Neural crest cell (in vitro differentiated cells): Measurements from ENCODE around the gene RAB1B. TPM values are rescaled to one million over a fixed set of nuclear protein-coding genes. Genes with fewer than 3 reads are reported as not detected.

ENCODE experiments used
- DNase-seq: peaks from one replicate; pipeline ENCODE4 v3.0.0; 2021; ENCODE audit warnings: low read depth, mixed read lengths, low spot score
- H3K27ac Mint-ChIP-seq: one replicate; pipeline ENCODE4 v1.8.0; 2021; ENCODE audit warnings: mild to moderate bottlenecking, mixed read lengths; ENCODE audit not compliant: unreplicated experiment
- H3K27me3 Mint-ChIP-seq: 2 replicates; pipeline ENCODE4 v1.8.0; 2021; ENCODE audit warnings: low read depth, mild to moderate bottlenecking, mixed read lengths
- H3K36me3 Mint-ChIP-seq: 2 replicates; pipeline ENCODE4 v1.8.0; 2021; ENCODE audit warnings: low read depth, mild to moderate bottlenecking, mixed read lengths
- H3K4me1 Mint-ChIP-seq: 2 replicates; pipeline ENCODE4 v1.8.0; 2021; ENCODE audit warnings: mixed read lengths
- H3K4me3 Mint-ChIP-seq: one replicate; pipeline ENCODE4 v1.8.0; 2021; ENCODE audit warnings: mild to moderate bottlenecking, mixed read lengths
- H3K9me3 Mint-ChIP-seq: 2 replicates; pipeline ENCODE4 v1.8.0; 2021; ENCODE audit warnings: mixed read lengths
- CTCF ChIP-seq: fragments of 200-600 bp; sonication (generic); conservative IDR thresholded peaks from 2 replicates; pipeline ENCODE4 v1.5.0; 2021; ENCODE audit warnings: antibody characterized with exemption, mild to moderate bottlenecking
- total RNA-seq: library from RNA; stranded (reverse); gene quantifications from 2 replicates; pipeline ENCODE4 v1.2.1, GENCODE V29; 2021

The RAB1B gene
- total RNA-seq, 1 donor from 2014 or later: 116 TPM

- Mint-ChIP-seq H3K36me3 (no peaks in the 10 kb centered on the region), H3K27me3 (no peaks in the 10 kb centered on the region), H3K27ac (peak overlapping the region; percentile 91), H3K4me3 (no peak overlapping the region), H3K9me3 (no peaks in the 10 kb centered on the region), H3K4me1 (peaks cover 9% of the 10 kb centered on the region)
- no peak for DNase-seq
- TF ChIP-seq CTCF: no peak
Measured at GRCh38 chr11:66233301-66233700, 35.1 kb upstream of the RAB1B start.

- no peak for DNase-seq
- no peak for TF ChIP-seq CTCF
- Mint-ChIP-seq H3K27ac (peak overlapping the region; percentile 46), H3K4me1 (peaks cover 9% of the 10 kb centered on the region), H3K27me3 (no peaks in the 10 kb centered on the region), H3K4me3 (no peak overlapping the region), H3K9me3 (no peaks in the 10 kb centered on the region), H3K36me3 (no peaks in the 10 kb centered on the region)
Measured at GRCh38 chr11:66235141-66235540, 33.3 kb upstream of the RAB1B start.

GRCh38 chr11:66237867-66238266 lies 30.6 kb upstream of the RAB1B start:
- H3K27ac Mint-ChIP-seq: no peak overlapping the region
- no peaks in the 10 kb centered on the region for H3K36me3 Mint-ChIP-seq
- H3K4me1 Mint-ChIP-seq: peaks cover 9% of the 10 kb centered on the region
- TF ChIP-seq CTCF: no peak
- no peak overlapping the region for H3K4me3 Mint-ChIP-seq
- DNase-seq: no peak
- no peaks in the 10 kb centered on the region for H3K9me3 Mint-ChIP-seq
- no peaks in the 10 kb centered on the region for H3K27me3 Mint-ChIP-seq

- DNase-seq: no peak
- Mint-ChIP-seq H3K4me1 (no peaks in the 10 kb centered on the region), H3K4me3 (no peak overlapping the region), H3K36me3 (no peaks in the 10 kb centered on the region), H3K27ac (peak overlapping the region; percentile 12), H3K9me3 (no peaks in the 10 kb centered on the region), H3K27me3 (no peaks in the 10 kb centered on the region)
- no peak for TF ChIP-seq CTCF
Measured at GRCh38 chr11:66238786-66239413, 29.5 kb upstream of the RAB1B start.

GRCh38 chr11:66239511-66239910 lies 28.9 kb upstream of the RAB1B start:
- H3K36me3 Mint-ChIP-seq: no peaks in the 10 kb centered on the region
- H3K27ac Mint-ChIP-seq: peak overlapping the region; percentile 75
- no peak for TF ChIP-seq CTCF
- no peaks in the 10 kb centered on the region for H3K4me1 Mint-ChIP-seq
- no peaks in the 10 kb centered on the region for H3K9me3 Mint-ChIP-seq
- DNase-seq: no peak
- H3K4me3 Mint-ChIP-seq: no peak overlapping the region
- H3K27me3 Mint-ChIP-seq: no peaks in the 10 kb centered on the region
